ENCODE data around the gene RASL11B.

RASL11B gene

DNA sequence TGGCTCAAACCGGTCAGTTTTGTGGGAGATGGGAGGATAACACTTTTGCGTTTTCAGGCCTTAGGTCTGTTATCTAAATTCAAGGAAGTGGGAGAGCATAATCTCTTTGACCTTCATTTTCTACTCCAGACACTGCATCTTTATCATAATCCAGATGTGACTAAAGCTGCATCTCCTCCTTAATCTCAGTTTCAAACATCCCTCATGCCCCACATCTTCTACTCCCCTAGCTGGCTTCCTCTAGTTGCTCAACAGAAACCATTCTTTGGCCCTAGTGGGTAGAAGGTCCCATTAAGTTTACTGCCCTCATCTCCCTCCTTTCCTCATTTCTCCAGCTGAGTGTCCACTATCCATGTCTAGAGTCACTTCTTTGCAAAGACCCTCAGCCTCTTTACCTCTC, 18.8 kb upstream of the RASL11B start:
- in situ Hi-C loops (cut with MboI; ENCODE audit: low sequenced_read_pairs), result no loop called here

DNA sequence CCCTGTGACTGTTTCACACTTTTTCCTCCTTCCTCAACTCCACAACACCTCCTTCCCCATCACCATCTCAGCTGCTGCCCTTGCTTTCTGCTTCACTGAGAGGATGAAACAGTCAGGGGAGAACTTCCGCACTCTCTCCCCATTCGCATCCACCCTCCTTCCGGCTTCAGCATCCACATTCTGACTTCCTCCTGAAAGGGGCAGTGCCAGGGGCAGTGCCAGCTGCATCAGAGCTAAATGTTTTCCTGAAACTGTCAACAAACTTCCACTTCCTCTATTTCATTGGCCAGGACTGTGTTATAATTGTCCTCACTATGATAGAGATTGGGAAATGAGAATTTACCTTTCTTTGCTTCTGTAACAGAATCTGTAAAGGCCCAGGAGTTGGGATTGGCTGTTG, 18.2 kb upstream of the RASL11B start:
- in situ Hi-C loops (cut with MboI; ENCODE audit: low sequenced_read_pairs), result no loop called here

DNA sequence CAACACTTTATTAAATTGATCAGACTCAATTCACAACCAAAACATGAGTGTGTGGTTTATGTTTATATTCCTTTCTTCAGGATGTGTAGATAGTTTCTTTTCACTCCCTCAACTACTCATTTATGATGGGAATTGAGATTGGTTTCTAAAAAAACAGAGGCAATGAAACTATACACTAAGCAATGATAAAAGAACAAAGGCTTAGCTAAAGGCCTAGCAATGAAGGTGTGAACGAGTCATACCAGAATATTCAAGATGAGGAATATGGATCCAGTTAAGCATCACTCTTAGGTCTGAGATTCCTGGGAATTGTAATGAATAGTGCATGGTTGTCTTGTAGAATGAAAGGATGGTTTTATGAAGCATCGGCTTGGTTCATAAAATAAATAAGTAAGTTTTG, 17.5 kb upstream of the RASL11B start:
- in situ Hi-C loops (cut with MboI; ENCODE audit: low sequenced_read_pairs), result no loop called here

DNA sequence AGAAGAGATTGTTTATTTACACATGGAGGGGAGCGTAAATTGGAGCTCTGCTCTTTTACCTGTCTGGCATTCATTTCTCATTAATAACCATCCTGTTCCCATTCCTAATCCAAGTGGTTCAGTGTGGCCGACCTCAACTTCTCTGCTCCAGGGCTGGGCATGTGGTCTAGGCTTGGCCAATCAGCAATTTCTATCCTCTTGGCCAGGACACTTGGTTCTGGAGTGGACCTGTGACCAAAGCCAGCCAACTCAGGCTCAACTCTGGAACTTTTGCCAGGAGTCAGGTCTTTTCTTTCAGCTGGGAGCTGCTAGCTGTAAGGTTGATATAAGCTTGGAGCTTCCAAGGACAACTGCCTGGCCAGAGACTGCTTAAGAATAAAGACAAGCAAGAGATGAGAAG, 15.6 kb upstream of the RASL11B start:
- in situ Hi-C loops (cut with MboI; ENCODE audit: low sequenced_read_pairs), result no loop called here

DNA sequence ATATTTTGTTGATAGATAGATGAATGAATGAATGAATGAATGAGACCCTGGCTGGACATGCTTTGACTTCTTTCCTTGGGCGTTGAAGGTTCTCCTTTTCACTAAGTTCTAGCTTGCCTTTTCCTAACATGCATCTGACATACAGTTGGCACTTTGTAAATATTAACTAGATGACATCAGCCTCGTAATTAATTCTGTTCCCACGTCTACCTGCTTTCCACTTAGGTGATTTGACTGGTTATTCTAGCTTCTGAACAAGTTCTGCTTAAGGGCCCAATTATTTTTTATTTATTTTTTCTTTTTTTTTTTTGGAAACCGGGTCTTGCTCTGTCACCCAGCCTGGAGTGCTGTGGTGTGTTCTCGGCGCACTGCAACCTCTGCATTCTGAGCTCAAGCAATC, 13.9 kb upstream of the RASL11B start:
- in situ Hi-C loops (cut with MboI; ENCODE audit: low sequenced_read_pairs), result no loop called here

DNA sequence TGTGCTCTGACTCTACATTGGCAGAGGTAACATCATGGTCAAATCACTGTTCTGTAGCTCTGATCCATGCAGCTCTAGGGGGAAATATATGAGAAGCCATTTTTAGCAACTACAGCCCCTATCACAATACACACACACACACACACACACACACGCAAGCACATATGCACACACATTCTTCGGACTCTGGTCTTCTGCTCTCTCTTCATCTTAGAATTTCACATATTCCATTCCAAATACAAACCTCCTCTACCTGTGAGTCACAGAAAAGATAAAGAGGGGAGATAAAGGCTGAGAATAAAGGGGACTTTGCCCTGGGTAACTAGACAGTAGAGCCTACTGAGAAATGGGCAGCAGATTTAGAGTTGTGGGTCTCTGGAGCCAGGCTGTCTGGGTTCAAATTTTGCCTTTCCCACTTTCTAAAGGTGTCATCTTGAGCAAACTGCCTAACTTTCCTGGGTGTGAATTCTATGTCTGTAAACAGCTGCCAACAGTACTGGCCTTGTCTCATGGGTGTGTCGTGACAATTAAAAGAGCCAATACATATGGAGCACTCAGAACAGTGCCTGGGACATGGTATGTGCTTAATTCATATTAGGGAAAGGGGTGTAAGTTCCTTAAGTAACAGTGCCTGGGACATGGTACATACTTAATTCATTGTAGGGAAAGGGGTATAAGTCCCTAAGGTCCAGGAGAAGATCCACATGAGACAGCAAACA, 11.6 kb upstream of the RASL11B start:
- in situ Hi-C loops (cut with MboI; ENCODE audit: low sequenced_read_pairs), result no loop called here

DNA sequence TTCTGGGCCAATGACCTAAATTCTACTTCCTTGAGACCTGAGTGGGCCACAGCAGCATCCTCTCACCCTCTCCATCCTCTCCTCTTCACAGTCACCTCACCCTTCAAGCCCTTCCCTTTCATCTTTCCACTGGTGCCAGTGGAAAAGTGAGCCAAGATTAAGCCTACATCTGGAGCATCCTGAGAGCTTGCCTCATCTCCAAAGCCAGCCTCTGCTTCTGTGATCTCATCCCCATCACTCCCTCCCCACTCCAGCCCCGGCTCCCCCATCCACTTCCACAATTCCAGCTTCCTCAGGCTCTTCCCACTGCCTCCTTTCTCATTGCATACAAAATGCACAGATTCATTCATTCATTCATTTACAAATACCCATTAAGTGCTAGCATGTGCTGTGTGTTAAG, 10.1 kb upstream of the RASL11B start:
- in situ Hi-C loops (cut with MboI; ENCODE audit: low sequenced_read_pairs), result no loop called here

DNA sequence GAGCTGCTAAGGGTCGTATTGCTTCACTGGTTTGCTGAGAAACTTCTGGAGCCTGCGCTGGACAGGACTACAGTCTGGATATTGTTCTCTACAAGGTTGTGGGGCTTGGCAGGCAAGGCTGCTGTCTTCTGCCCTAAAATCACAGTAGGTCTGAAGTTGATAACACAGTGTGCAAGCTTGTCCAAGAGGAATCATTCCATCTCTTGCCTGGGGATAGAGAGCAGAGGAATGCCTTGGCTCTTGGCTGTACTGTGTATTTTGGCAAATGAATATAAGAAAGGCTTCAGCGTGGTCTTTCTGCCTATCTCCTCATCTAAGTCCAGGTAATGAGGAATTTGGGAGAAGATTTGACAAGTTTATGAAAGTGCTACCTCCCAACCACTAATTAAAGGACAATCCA, 9.4 kb upstream of the RASL11B start:
- in situ Hi-C loops (cut with MboI; ENCODE audit: low sequenced_read_pairs), result no loop called here

DNA sequence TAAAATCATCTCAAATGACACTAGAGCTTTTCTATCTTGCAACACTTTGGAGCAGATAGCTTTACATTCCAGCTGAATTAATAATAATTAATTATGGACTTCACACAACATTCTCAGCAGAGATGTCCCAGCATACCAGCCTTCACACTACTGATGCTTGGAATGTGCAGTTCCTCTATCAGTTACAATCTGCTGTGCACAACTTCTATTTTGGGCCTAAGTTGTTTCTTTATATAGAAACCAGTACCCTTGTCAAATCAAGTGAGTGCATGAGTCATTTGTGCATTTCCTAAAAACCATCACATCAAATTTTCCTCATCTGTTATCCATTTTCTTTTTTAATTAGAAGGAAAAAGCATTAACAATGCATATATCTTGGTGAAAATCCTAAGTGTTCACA, 8.8 kb upstream of the RASL11B start:
- in situ Hi-C loops (cut with MboI; ENCODE audit: low sequenced_read_pairs), result no loop called here

DNA sequence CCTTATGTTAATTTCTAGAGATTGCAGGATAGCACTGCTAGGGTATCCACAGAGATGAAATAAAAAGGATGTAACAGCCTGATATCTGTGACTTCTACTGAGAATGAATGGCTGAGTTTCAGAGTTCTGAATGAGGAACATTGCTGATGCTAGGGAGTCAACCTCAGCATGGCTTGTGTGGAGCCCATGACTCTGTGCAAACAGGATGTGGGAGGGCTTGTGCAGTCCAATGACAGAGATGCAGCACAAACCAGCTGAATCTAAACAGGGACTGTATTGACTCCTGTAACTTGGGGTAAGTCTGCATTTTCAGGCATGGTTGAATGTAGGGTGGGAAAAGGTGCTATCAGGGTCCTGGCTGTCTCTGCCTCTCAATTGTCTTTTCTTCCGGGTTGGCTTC, 5.3 kb upstream of the RASL11B start:
- in situ Hi-C loops (cut with MboI; ENCODE audit: low sequenced_read_pairs), result no loop called here

DNA sequence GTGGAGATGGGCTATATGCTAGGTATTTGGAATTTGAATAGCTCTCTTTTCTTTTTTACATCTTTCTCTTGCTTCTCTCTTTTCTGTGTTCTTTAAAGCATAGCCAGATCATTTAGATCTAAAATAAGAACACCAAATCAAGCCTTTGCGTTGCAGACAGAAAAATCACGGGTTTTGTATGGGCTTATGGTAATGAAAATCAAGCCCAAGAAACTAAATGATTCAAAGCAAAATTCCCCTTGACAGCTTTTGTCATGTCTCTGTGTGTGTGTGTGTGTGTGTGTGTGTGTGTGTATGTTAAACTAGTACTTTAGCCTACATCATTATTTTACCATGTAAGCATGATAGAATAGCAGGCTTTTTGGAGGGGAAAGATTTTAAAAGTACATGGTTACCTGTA, 1.8 kb upstream of the RASL11B start:
- in situ Hi-C loops (cut with MboI; ENCODE audit: low sequenced_read_pairs), result no loop called here

DNA sequence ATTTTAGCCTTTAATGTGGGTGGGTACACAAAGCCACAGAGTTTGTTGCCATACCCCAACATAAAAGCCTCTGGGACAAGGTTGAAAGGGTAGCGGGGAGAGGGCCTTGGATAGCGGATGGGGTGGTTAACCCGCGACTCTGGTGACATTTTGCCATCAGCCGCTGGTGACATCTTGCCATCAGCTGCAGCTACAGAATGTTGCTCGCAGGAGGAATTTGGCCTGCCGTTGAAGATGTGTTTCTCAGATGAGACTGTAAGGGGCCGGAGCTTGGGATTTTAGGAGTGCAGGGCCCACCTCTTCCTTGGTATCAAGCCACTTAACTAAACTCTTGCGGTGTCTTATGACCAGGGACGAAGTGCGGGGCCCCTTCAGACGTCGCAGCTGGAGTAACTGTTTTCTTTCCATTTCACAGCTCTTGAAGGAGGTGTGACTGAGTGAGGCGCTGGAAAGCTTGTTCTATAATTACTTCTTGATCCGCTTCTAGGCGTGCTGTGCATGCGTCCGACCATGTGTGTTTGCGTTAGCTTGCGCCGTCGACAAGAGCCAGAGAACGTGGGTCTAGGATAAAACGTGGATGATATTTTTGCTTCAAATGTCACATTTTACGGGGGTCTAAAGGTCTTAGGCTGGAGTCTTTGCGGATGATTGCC, 820 bp upstream of the RASL11B start:
- in situ Hi-C loops (cut with MboI; ENCODE audit: low sequenced_read_pairs), result no loop called here

DNA sequence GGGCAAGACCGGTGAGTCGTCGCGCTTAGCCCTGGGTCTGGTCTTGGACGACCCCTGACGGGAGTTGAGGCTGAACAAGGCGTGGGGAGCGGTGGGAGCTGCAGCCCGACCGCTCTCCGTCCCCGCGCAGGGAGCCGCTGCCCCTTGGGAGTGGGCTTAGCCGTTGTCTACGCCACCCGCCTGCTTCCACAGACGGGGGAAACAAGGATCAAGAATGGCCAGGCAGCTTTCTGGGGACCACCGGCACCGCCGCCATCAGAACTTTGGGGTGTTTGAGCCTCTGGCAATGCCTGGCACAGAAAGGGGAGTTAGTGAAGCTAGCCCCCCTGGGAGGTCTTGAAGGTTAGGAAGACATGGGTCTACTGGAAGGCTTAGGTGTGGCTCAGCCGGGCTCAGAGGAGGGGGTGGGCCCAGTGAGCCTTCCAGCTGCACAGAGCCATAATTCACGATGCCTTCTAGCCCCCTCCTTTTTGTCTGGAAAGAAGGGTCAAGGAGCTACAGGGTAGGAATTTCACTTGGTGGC, 583 bp downstream of the RASL11B start:
- in situ Hi-C loops (cut with MboI; ENCODE audit: low sequenced_read_pairs), result no loop called here

DNA sequence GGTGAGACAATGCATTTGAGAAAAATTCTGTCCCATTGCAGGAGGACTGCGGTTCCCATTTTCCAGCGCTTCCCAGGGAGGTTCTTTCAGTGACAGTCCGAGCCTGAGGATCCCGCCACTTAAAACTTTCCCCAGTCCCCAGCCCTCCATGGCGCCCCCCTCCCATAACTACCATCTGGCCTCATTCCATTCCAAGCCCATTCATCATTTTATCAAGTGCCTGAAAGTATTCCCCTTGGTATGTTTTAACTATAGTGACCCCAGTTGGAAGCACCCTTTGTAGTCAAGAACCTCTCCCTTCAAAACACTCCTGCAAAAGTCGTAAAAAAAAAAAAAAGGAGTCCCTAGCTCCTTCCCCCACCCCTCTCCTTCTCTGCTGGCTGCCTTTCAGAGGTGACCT, 1.2 kb downstream of the RASL11B start:
- in situ Hi-C loops (cut with MboI; ENCODE audit: low sequenced_read_pairs), result no loop called here

DNA sequence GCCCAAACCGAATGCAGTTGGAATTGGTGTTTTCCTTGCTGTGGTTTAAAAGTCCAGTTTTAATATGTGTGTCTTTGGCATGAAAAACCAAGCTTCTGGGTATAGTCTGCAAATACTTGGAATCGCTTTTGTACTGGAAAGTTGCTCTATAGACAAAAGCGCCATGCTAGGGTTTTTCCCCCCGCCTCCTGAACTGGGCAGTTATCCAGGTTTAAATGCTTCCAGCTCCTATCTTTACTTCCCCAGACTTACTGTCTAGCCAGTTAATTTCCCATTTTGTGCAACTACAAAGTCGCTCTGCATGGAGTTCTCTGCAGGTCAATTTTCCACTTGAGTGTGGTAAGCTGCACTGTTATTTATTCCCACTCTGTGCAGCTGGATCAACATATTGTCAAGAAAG, 2.7 kb downstream of the RASL11B start:
- in situ Hi-C loops (cut with MboI; ENCODE audit: low sequenced_read_pairs), result no loop called here

DNA sequence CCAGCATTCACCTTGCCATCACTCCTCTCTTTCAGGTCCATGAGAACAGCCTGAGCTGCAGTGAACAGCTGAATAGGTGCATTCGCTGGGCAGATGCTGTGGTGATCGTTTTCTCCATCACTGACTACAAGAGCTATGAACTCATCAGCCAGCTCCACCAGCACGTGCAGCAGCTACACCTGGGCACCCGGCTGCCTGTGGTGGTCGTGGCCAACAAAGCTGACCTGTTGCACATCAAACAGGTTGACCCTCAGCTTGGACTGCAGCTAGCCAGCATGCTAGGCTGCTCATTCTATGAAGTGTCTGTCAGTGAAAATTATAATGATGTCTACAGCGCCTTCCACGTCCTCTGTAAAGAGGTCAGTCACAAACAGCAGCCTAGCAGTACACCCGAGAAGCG, 3.2 kb downstream of the RASL11B start:
- in situ Hi-C loops (cut with MboI; ENCODE audit: low sequenced_read_pairs), result no loop called here

DNA sequence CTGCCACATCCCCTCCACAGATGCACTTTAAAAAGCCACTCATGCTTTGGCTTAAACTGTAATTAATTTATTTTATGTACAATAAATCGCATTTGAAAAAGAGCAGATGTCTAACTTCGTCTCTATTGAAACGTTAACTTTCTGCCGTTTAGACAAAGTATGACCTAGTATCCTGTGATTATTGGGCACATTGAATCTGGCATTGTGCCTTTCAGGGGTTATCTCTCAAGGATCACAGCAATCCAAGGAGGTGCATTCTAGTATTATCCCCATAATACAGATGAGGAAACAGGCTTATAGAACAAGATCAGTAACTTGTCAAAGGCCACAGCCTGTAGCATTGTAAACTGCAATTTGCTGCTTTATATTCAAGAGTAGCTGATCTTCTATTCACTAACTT, 4.6 kb downstream of the RASL11B start:
- in situ Hi-C loops (cut with MboI; ENCODE audit: low sequenced_read_pairs), result no loop called here

DNA sequence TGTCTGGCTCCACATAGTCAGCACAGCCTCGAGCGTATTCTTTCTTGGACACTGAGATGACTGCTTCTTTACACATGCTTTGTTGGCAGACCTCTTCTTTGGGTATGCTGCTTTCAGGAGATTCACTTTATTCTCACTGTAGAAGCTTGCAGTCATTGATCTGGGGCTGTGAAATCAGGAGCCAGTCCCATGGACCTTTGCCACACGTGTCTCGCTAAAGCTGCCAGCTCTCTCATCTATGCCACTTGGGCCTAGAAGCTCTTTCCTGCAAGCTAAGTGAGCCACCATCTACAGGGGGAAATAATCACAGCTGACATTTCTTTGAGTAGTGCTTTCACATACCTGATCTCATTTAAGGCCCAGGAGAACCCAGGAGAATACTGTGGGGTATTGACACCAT, 5.0 kb downstream of the RASL11B start:
- in situ Hi-C loops (cut with MboI; ENCODE audit: low sequenced_read_pairs), result no loop called here

DNA sequence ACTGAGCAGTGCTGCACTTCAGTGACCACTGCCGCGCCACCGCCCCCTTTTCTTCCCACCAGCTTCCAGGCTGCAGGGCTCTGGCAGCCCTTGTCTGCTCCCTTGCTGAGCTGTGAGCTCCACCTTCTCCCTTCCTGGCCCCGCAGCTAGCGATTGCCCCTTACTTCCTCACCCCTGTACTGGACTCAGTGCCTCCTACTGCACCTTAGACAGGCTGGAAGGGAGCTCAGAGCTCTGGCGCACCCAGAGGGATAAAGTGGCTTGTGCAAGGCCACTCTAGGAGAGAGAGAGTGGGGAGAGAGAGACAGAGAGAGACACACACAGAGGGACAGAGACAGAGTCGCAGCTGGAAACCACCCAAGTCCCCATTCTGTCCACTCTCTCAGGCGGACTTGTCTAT, 6.0 kb downstream of the RASL11B start:
- in situ Hi-C loops (cut with MboI; ENCODE audit: low sequenced_read_pairs), result no loop called here

DNA sequence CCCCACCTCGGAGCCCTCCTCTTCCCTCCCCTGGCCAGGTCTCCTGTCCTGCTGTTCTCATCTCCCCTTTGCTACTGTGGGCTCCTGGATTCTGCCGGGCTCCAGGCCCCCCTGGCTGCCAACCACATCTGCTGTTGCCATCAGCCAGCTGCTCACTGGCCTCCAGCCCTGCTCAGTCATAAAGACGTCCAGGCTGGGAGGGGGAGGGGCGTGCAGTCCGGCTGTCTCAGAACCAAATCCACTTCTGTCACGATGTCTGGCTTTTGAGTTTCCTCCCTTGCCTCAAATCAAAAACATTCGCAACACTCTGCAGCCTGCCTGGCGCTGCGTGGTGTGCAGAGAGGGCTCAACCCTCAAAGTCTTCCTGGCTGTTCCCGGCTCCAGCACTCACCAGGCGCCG, 7.1 kb downstream of the RASL11B start:
- in situ Hi-C loops (cut with MboI; ENCODE audit: low sequenced_read_pairs), result no loop called here

DNA sequence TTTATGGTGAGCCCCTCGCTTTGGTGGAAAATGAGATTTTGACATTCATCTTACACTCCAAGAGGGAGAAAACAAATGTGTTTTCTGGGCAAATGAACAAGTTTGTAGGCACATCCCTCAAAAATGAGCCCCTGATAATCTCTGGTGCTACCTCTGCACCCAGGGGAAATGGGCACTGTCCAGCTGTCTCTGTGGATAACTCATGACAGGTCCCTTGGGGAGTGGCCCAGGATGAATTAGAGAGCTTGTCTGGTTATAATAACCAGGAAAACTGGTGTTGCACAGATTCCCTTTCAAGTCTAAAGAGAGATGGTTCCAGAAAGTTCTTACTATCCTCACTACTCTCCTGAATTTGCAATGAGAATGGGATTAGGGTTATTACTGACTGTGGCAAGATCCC, 7.5 kb downstream of the RASL11B start:
- in situ Hi-C loops (cut with MboI; ENCODE audit: low sequenced_read_pairs), result no loop called here

DNA sequence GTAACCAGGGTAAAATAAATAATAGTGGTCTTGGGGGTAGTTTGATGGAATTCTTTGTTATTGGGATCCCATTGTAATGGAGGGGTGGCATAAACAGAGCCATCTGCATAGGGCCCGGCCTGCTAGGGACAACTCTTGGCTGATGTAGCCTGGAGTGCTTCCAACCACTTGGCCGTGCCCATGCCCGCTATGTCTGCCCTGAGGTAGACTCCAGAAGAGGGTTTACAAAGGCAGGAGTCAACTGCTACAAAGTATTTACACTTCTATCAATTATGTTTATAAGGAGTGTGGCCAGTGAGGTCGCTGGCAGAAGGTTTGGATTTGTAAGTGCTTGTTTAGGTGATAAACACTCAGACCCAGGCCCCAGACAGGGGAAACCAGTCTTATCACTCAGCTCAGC, 8.1 kb downstream of the RASL11B start:
- in situ Hi-C loops (cut with MboI; ENCODE audit: low sequenced_read_pairs), result no loop called here

DNA sequence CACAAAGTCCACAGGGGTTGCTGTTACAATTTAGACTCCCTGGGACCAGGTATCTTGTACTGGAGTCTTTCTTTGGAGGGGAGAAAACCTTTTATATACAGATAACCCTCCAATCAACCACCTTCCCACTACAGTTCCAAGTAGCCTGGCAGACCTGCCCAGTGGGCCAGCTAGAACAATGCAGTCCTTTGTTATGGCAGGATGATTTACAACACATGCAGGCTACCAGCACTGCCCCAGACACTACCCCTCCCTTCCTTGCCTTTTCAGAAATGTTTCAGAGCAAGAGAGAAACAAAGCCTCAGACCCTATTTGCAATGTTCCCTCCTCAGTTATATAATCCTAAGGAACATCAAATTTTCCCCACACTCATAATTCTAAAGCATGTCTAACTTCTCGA, 11.1 kb downstream of the RASL11B start:
- in situ Hi-C loops (cut with MboI; ENCODE audit: low sequenced_read_pairs), result no loop called here

Data from hTERT RPE-1 (cell line).